HG02610 (cell line): ENCODE results near the gene EXO1.
A peak's percentile ranks its signal among the peaks of the same experiment; 100 is the strongest.

Source experiments
- ATAC-seq: cut with Tn5 transposase; IDR thresholded peaks from one replicate; pipeline ENCODE4 v1.9.1; 2021; ENCODE audit warnings: mild to moderate bottlenecking, moderate library complexity; ENCODE audit not compliant: unreplicated experiment

Gene EXO1

GRCh38 chr1:241881440-241881839, 33.4 kb downstream of the EXO1 start:
- no peak for ATAC-seq

DNA sequence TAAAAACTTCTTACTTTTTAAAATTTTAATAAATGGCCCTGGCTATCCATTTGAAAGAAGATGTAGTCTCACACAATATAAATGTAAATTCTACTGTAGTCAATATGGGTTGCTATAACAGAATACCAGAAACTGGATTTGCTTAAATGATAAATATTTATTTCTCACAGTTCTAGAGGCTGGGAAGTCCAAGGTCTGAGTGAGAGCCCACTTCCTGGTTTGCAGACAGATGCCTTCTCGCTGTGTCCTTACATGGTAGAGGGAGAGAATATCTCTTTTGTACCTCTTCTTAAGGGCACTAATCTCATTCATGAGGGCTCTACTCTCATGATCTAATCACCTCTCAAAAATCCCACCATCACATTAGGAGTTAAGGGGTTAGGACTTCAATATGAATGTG, 35.2 kb downstream of the EXO1 start:
- ATAC-seq = no peak

DNA sequence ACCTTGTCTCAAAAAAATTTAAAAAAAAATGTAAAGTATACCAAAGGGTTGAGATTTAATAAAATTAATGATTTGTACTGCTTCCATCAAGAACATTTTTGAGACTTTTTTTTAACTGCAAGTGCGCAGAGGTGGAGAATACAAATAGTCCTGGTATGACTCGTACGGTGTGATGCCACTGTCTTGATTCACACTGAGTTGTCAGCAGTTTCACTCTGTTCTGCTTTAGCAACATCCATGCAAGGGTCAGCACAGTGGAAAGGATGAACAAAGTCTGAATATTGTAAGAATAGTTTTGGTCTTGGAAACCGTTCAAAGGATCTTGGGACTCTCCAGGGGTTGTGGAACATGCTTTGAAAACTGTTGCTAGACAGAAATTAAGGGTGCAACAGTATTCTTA, 40.2 kb downstream of the EXO1 start:
- no peak for ATAC-seq

- no peak for ATAC-seq
These were observed 43.3 kb downstream of the EXO1 start for GRCh38 chr1:241891296-241891695.

DNA sequence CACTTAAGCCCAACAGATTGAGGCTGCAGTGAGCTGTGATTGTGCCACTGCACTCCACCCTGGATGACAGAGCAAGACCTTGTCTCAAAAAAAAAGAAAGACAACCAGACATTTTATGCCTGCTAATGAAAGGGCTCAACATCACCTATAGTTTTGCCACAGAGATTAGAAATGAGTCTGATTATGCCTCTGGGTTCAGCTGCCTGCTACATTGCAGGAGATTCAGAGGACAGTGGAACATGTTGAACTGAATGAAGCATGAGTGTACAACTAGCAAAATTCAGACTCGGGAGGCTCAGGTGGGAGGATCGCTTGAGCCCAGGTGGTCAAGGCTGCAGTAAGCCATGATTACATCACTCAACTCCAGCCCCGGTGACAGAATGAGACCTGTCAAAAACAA, 46.0 kb downstream of the EXO1 start:
- no peak for ATAC-seq

DNA sequence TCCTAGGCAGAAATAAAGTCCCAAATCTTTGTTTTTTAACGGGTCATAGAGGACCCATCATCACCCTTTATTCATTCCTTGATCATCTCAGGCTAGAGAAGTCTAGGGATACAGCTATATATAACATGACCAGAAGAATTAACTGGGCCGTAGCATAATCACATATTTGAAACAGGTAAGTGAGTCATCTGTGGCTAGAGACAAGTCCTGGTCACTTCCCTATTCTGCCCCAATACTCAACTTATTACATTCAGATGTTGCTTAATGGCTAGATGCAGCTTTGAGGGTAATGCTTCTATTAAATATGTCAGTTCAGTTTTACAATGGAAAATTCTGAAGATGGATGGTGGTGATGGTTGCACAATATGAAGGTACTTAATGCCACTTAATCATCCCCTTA, 47.0 kb downstream of the EXO1 start:
- peak; percentile 83 for ATAC-seq

DNA sequence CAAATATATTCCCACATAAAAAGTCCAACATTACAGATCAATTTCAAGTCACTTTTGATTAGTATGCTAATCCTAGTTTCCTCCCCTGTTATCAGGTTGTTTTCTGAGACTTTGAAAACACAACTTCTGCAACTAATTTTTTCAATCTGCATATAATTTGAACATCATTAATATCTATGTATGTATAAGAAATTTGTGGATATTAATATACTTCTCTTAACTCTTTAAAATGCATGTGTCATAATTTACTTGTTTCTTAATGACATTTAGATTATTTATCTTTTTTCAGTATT, 48.6 kb downstream of the EXO1 start:
- ATAC-seq = no peak

DNA sequence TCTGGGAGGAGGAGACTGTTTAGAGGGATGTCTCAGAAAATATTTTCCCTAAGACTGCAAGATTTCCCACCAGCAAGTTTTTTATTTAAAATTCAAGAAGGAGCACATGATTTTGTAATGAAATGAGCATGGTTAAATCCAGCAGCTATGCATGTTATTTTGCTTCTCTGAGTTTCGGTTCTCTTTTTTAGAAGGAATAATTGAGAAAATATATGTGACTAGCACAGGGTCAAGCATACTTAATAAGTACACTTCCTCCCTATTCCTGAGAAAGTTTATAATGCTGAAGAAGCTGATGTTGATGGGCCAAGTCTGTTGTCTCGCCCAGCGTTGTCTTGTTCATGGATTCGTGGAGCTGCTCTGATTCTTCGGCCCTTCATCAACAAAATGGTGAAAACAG, 51.2 kb downstream of the EXO1 start:
- ATAC-seq = no peak

- no peak for ATAC-seq
These were observed 52.4 kb downstream of the EXO1 start for GRCh38 chr1:241900381-241900780.

DNA sequence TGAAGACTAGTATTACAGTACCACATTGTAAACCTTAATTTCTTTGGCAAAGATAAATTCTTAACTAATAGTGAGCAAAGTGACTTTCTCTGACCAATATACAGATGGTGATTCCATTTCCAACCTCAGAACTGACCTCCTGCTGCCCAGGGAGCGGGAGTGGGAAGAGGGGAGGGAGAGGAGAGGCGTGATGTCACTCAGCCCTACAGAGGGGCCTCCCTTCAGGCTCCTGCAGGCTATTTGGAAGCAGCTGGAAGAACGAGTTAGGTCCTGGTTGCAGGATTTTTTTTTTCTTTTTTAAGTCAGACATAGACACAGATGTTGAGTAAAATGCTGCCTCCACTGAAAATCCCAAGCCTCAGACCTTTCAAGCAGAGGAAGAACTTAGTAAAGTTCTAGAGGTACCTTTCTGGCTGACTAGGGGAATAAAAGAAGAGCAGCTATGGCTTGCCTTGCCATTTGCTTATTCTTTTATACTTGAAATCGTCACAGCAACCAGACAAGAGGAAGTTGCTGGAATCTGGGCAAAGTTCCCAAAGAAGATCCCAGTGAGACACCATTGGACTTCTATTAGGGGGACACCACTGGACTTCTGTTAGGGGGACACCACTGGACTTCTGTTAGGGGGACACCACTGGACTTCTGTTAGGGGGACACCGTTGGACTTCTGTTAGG, 54.5 kb downstream of the EXO1 start:
- no peak for ATAC-seq

GRCh38 chr1:241916196-241916595, 68.2 kb downstream of the EXO1 start:
- ATAC-seq = no peak

DNA sequence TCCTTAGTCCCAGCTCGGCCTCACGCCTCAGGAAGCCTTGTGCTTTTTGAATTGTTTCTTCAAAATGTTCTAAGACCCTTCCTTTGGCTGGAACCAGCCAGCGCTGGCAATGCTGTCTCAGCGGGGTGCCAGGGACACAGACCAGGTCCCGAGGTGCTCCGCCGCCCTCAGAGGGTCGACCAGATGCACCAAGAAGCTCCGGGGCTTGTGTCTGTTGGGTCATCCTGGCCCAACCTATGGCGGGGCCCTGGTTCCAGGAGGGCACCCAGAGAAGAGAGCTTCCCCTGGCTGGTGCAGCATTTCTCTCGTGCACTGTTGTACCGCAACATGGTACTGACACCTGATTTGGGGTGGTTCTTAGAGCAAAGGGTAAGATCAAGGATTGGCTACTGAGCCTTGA, 69.5 kb downstream of the EXO1 start:
- no peak for ATAC-seq

DNA sequence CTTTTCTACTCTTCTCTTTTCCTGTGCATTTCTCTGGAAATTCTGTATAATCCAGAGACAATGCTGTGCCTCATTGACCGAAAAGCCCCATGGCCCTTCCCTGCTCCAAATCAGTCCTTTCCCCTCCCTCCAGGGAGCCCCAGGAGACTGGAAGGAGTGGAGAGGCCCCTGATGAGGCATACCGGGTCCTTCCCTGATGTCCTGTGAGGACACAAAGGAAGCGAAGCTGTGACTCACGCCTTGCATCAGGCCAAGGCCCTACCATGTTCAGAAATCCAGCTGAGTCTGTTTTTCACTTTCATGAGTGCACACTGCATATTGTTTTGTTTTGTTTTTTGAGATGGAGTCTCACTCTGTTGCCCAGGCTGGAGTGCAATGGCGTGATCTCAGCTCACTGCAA, 70.9 kb downstream of the EXO1 start:
- ATAC-seq = no peak

DNA sequence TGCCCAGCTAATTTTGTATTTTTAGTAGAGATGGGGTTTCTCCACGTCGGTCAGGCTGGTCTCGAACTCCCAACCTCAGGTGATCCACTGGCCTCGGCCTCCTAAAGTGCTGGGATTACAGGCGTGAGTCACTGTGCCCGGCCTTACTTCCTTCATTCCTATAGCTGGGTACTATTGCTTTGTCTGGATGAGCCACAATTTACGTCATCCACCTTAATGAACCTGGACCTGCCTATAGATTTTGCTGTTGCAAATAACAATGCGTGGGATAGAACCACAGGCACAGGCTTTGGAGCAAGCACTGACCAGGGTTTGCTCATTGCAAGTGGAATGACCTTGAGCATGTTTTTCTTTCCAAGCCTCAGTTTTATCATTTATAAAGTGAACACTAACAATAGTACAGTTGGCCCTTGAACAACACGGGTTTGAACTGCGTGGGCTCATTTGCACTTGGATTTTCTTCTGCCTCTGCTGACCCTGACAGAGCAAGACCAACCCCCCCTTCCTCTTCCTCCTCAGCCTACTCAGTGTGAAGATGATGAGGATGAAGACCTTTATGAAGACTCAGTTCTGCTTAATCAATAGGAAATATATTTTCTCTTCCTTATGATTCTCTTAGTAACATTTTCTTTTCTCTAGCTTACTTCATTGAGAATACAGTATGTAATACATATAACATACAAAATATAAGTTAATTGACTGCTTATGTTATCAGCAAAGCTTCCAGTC, 76.2 kb downstream of the EXO1 start:
- ATAC-seq = no peak

DNA sequence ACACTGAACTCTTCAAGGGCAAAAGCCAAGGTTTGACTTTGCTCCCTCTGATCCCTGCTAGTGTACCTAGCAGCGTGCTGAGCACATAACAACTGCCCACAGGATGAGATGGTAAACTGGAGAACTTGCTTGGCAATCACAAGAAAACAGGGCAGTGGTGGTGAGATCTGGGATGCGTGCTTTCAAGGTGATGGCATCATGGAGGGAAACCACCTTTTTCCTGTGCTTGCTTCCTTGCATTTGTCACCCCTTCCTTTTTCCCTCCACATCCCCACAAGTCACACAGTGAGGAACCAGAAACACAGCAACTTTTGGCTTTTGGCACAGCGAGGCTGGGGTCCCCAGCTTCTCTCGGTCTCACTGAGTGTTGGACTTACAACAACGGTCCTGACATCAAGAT, 78.1 kb downstream of the EXO1 start:
- ATAC-seq = no peak

GRCh38 chr1:241927321-241927720, 79.3 kb downstream of the EXO1 start:
- ATAC-seq = no peak

DNA sequence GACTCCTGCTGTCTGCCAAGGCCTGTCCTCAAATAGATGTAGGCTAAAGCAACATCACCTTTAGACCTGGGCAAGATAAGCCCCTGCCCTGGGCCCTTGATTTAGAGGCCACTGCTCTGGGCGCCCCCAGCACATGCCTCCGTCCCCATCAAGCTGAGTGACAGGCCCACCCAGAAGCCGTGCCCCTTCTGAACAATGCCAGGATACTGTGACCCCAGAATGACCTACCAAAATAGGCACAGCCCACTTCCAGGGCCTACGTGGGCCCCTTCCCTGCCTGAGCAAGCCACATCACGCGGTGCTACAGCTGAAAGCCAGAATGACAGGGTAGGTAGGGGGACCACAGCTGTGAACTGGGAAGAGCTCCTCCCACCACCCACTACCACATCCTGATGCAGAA, 84.8 kb downstream of the EXO1 start:
- ATAC-seq = no peak

GRCh38 chr1:241934201-241934848, 86.3 kb downstream of the EXO1 start:
- ATAC-seq = no peak

DNA sequence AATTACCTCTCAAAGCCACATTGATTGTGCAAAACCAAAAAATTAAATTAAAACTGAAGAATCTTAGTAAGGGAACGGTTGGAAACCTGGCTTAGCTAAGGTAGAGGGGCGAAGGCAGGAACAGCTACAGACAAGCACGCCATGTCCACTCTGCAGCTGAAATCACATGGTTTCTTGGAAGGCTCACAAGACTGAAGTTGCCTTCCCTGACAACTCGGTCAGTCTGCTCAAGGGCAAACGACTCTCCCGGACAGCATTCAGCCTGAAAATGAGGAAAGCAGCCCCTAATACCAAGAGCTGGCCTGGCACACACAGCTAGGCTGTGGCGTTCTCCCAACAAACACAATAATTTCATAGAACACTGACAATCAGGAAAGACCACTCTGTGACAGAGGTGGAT, 86.9 kb downstream of the EXO1 start:
- ATAC-seq = no peak
